GM18873 (cell line): Measurements from ENCODE around the gene CFAP61.

ENCODE experiments used
- ATAC-seq: cut with Tn5 transposase; IDR thresholded peaks from one replicate; pipeline ENCODE4 v1.9.1; 2021; ENCODE audit warnings: mild to moderate bottlenecking, moderate library complexity, moderate number of reproducible peaks; ENCODE audit not compliant: unreplicated experiment, low FRiP score

CFAP61 gene

DNA sequence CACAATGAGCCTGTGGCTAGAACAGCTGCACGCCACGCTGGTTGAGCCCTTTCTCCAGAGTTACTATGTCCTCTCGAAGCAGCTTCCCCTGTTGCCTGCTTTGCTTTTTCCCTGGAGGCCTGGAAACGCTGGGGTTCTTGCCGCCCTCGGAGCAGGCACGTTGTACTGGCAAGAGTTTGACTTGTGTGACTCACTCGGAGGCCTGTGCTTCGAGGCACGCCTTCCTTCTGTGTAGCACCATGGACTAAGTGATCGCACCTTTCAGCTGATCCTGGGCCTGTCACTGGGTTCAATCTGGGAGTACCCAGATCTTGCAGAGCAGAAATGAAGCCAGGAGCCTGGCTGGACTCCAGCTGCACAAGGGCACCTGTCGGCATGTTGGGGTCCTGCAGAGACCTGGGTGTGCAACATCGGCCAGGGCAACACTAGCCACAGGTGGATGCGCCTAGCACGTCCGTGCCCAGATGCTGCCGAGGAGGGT, 320.8 kb downstream of the CFAP61 start:
- no peak for ATAC-seq

DNA sequence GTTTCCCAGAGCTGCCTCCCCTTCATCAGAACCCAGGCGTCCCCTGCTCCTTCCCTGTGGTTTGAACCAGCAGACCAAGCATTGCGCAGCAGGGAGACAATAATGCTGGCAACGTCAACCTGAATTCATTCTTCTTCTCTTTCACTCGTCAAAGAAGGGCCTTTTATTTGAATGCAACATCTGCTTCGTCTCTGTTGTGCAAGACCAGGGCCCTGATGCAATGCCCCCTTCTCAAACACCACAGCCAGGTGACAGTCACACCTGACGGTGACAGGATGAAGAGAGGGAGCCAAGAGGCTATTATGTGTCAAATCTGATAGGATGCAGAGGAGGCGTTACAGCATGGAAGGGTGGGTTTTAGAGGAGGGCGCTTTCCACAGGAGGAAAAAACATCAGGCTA, 323.5 kb downstream of the CFAP61 start:
- ATAC-seq, result no peak

DNA sequence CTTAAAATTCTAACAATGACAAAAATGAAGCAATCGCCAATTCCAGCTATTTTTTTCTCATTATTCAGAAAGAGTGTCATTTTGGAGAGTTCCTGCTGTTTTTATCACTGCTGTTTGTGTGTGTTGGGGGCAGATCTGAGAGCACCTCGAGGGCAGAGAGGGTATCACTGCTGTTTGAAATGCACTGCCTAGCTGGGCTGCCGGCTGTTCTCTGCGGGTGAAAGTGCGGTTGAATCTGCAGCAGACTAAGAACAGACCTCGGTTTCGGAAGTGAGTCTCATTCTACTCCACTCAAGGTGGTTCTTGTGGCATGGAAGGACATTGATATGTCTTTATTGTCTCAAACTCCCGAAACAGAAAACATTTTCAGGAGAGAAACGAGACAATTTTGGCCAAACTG, 333.9 kb downstream of the CFAP61 start:
- no peak for ATAC-seq

DNA sequence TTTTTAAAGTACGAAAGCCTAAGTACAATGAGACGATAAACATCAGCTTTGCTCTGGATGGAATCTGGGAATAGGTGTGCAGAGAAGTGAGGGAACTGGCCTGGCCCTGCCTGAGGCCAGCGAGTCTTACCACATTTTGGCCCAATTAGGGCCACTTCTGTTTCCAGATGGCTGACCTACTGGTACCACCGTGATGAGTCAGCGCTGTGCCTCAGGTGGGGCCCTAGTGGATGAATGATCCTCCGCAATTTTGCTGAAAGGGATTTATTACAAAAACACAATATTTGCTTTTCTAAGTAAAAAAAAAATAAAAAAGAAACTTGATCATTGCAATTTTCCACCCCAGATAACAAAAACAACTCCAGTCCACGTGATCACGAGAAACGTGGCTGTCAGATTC, 338.1 kb downstream of the CFAP61 start:
- ATAC-seq, result no peak

DNA sequence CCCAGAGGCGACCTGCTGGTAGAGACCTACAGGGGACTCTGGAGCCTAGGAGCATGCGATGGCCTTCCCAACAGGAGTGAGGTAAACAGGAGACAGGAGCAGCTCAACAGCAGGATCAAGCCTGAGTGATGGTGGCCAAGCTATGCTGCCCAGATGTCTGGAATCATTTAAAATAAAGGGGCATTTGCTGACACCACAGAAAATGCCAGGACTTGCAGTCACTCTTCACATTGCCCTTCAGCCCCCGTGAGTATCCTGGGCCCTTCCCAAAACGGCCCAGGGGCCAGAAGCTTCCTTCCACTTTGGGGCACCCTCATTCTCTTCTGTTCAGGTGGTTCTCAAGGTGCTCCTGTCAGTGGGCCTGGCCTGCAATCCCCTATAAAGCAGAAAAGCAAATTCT, 338.8 kb downstream of the CFAP61 start:
- no peak for ATAC-seq

DNA sequence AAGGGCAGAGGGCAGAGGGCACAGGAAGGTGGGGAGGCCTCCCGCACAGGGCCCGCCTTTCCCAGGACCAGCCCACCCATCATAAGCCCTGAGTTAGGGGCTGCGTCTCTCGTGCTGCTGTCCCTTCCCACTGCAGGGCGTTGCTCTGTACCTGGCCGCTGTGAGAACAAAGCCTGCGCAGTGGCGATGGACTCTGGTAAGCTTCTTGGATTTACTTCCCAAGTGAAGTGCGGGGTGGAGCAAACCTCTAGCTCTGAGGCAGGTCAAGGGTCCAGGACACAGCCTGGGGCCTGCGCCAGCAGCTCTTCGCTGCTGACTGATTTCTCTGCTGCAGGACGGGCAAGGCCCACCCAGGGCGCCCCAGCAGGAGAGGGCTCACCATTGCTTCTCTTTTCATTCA, 339.4 kb downstream of the CFAP61 start:
- ATAC-seq, result no peak

DNA sequence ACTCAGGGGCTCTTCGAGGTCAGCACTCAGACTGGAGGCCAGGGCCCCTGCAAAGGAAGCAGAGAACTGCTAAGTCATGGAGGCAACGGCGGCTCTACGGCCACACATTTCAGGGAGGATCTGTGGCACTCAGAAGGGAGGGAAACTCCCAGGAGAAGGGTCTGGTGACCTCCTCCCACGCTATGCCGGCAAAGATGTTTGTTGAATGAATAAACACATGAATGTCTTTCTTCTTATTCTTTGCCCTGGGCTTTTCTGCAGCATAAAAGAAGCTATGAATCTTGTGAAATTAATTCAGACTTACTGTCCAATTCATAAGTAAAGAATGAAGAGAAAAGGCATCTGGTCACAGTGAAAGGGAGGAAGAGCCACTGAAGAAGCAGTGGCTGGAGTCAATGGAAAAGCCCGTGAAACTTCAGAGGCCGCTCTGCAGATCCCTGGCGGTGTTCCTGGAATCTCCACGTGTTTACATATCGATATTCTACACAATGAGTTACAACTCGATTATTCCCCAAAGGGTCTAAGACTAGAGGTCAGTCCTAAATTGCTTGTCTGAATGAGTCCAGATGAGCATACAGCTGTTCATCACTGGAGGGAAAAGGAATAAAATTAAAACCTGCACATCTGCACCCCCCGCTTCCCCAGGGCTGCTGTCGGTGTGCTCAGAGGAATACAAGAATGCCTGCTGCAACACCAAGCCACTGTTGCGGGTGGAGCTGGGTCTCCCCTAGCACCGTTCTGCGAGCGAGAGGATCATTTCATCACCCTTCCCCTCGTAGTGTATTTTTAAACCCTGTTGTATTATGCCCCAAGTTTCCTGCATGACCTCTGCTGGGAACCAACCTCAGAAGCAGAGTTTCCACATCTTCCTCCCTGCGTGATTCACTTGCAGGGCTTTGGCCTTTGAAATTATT, 341.1 kb downstream of the CFAP61 start:
- no peak for ATAC-seq

DNA sequence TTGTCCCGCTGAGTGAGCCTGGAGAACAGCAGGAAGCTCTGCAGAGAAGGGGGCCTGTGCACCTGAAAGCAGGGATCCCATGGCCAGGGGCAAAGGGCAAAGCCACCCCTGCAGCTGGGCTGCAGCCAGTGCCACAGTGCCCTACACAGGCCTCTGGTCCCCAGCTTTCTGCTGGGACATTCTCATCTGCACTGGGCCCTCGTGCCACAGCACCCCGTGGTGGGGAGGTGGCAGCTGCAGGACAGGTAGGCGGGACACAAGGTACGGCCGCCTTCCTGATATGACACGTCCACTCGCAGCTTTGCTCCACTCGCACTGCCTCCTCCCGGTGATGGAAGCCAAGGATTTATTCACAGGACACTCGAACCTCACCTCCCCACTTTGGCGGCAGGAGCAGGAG, 342.8 kb downstream of the CFAP61 start:
- no peak for ATAC-seq

DNA sequence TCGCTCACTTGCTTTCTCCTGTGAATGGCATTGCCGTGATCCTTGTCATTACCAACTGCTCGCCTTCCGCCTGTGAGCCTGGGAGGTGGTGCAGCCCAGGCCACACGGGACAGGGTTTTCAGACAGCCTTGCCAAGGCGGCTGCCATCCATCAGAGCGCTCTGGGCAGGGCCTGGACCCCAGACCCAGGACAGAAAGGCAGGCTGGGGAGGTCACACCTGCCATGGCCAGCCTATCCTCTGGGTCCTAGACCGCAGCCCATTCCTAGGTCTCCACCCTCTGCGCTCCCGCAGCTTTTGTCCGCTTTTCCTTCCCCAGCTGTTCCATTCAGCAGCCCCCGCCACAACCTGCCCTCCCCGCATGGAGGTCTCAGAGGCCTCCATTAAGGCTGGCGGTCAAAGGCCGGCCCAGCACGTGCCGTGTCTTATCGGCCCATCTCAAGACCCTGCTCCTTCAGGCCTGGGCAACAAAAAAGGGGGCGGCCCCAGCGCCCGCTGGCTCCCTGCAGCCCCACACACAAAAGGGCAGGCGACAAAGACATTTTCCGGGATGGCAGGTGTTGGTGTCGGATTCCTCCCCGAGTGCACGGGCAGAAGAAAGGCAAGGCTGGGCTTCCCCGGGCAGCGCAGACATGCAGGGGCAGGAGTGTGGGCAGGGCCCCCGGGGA, 343.7 kb downstream of the CFAP61 start:
- no peak for ATAC-seq

DNA sequence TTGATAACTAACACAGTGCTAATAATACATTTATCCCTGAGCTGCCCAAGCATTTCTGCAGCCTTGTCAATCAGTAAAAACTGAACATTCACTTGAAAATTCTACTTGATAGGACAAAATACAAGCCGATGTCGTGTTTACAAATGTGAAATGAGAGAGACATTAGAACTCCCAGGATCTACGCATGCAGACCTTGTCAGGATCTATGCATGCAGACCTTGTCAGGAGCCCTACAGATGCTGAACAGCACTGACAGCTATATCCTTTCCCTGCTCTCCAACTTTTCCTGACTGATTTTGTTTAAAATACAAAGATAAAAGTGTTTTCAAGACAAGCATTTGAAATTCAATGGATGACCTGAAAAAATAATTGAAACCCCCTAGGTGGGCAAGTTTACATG, 344.5 kb downstream of the CFAP61 start:
- no peak for ATAC-seq

DNA sequence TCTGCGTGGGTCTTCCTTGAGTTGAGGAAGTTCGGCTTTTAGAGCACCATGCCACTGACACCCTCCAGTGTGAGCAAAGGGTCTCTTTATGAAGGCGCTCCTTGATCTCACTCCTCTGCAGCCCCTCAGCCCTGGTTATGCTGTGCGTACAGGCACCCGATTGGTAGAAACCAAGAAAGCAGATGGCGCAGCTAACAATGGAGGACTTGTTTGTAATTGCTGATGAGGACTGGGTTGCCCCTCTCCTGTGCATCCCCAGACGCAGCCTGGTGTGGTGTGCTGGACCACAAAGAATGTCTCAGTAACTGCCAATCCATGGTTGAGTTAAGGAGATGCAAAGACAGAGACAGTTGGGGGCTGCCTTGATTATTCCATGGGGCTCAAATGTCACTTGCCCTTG, 345.8 kb downstream of the CFAP61 start:
- no peak for ATAC-seq

DNA sequence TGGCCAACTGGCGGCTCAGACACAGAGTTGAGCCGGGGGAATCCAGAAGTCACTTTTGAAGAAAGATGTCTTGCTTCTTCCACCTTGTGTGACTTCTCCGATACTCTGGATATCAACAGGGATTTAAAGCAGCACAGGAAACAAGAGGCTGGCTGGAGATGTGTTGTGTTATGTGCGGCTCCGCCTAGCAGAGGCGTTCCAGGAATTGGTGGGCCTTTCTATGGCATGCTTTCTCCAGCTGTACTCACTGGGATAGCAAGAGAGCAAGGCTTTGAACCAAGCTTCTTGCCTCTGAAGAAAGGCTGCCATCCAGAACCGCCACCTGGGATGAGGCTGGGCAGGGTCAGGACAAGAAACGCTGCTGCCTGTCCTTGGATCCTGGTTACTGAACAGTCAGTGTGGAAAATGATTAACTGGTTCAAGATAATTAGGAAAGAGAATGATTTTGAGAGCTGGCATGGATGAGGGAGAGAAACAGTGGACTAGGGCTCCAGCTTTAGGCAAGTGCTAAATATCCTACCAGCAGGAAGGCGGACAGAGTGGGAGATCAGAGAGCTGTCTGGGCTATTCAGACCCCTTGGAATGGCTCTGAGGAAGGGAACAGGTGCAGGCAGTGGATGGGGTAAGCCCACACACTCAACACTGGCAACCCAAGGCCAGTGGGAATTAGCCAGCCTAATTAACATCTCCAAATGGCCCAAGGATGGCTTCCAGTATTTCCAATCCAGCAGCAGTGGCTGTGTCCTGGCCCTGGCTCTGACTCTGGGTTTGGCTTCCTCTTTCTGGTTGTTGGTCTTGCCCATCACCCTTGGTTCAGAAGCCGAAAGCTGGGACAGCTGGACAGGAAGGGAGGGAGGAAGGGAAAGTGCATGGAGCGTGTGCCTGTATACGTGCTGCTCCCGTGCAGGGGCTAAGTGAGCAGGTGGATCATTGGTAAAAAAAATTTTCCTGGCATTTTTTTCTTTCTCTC, 347.5 kb downstream of the CFAP61 start:
- ATAC-seq, result no peak

DNA sequence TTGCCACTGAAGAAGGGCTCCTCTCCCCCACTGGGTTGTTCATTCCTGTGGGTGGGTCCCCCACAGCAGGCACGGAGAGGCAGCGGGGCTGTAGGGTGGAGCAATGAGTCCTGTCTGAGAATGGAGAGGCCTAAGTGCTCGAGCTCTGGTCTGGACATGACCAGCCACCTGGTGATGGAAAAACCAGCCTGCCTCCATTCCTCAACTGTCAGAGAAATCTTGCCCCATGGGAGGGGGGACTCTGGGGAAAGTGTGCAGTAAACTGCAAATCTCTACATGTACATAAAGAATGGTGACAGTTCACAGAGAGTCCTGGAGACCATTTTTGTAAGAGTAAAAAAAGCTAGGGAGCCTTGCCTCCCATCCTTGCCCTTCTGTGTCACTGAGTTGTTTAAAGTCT, 349.7 kb downstream of the CFAP61 start:
- ATAC-seq, result no peak

DNA sequence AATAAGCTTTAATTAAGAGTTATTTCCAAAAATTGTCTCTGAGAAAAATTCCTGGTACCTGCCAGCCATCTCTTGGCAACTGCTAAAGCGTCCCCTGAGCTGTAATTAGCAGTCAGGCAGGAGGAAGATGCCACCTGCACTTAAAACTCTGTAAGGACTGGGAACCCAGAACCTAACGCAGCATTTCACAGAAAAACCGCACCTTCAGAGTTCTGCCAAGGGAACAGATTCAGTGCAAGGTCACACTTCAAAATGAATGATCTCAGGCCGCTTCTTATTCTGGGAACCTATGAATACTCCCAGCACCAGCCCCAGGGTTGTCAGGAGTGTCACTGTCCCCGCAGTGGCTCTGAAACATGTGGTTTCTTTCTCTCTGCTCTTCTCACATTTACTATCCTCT, 352.3 kb downstream of the CFAP61 start:
- no peak for ATAC-seq

DNA sequence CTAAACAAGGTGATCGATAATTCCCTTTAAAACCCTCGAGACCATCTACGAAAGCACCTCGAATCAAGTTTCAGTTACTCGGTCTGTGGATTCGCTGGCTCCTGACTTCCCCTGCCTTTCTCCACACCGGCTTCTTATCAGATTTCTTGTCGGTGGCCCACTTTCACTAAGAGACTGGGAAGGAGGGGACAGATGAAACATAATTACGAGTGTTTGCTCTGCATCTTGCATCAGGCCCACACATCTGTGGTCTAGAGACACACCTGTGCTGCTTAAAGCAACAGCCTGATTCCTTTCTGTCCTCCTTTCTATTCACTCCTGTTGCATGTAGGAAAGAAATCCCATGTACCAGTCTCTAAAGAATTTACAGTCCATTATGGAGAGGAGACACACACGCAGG, 353.3 kb downstream of the CFAP61 start:
- no peak for ATAC-seq

DNA sequence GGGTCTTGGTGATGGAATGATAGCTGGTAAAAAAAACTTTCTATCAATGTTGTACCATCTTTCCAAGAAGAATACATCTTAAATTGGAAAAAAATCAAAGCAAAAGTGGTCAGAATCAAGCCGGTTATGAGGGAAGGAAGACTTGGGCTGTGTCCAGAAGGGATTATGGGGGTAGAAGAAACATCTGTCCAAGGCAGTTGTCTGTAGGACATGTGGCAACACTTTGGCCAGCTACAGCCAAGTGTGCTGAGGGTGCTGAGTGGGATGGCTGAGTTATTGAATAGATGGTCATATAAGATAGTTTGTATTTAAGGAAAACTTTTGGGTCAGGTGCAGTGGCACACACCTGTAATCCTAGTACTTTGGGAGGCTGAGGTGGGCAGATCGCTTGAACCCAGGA, 354.0 kb downstream of the CFAP61 start:
- no peak for ATAC-seq

DNA sequence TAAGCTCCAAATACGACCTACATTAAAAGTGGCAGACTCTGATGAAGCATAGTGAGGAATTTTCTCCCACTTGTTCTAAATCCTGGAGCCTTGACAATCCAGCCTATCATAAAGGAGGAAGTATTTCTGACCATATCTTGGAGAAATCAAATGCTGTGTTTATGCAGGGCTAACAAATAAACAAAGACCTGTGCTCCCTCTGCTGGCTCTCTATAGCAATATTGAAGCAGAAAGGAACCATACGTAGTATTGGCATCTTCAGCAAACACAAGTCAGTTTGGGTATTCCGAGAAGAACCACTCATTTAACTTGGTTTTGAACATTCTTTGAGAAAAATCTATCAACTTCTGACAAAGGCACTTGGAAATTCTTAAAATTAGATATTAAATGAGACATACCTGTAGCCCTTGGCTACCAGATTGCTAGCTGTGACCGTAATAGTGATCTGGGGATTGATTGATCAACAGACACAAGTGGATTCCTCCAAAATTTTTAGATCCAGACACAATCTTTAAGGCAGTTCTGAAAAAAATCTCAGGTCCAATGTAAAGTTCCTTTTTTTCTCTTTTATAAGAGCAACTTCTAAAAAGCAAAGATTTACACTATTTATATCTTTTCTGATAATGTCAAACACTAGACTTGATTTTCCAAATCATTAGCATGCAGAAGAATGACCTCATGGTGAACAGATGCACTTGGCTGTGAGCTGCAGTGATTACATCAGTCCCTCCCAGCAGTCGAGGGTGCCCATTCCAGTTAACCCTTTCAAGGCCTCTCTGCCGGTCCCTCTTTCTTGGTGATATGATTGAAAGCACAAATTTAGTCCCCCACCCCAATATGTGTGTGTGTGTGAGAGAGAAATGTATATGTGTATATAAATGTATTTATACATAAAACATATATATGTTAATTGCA, 355.8 kb downstream of the CFAP61 start:
- no peak for ATAC-seq

DNA sequence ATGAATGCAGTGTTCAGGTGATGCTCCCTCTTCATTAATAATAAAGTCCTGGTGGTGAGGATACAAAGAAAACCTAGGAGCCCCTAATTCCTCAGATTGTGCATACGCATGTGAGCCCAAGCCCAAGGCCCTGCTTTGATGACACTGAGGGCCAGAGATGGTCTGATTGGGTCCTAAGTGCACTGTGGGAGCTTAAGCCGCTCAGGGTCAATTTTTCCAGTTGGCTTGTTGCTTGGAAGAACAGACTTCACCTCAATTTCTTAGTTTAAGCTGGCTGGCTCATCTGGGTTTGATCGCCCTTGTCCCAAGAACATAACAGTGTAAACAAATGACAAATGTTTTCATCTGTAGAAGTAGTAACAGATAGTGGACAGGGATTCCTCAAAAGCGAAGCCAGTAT, 357.0 kb downstream of the CFAP61 start:
- ATAC-seq, result no peak
